GDM1 (cell line): ENCODE measurements around the gene MAGED4B.
"Not testable (repeated sequence)": the region's sequence is repeated elsewhere in the genome, so short reads cannot be mapped to it uniquely, and the experiment has no call there.

Source experiments
- DNase-seq: peaks from one replicate; lab custom pipeline; 2025; lab: John Stamatoyannopoulos, UW

The MAGED4B gene

GRCh38 chrX:52068666-52069640 lies at the start of gene MAGED4B:
Gene MAGED4B (minus strand): TSS chrX:52069183. CDS start chrX:52068172, 1,011 bp downstream.
- not testable (repeated sequence) for DNase-seq

GRCh38 chrX:52118262-52118661 lies 49.3 kb upstream of the MAGED4B start:
- DNase-seq, result no peak

- DNase-seq, result no peak
Observed at GRCh38 chrX:52082578-52082977, 13.6 kb upstream of the MAGED4B start.

GRCh38 chrX:52078131-52078530 lies 9.1 kb upstream of the MAGED4B start:
- peak; percentile 56 for DNase-seq

GRCh38 chrX:52042288-52042687 lies 26.7 kb downstream of the MAGED4B start:
- not testable (repeated sequence) for DNase-seq

GRCh38 chrX:52034211-52034610 lies 34.8 kb downstream of the MAGED4B start:
- no peak for DNase-seq

GRCh38 chrX:52031371-52031770 lies 37.6 kb downstream of the MAGED4B start:
- DNase-seq, result no peak

GRCh38 chrX:52015794-52016193 lies 53.2 kb downstream of the MAGED4B start:
- no peak for DNase-seq
